ENCODE results near the gene PLA2G2F. TPM values are rescaled to one million over a fixed set of nuclear protein-coding genes. Genes with fewer than 3 reads are reported as not detected.

Gene PLA2G2F
- total RNA-seq, 2 donors from 2014 or later = not detected

- Histone ChIP-seq H3K4me1 (ENCODE audit: control insufficient read depth in 1 of 2, low read depth in 2 of 2) (no peaks in the 10 kb centered on the region), H3K27ac (no peak overlapping the region), H3K27me3 (replicated peaks; ENCODE audit: insufficient read depth) (no peaks in the 10 kb centered on the region), H3K4me3 (peak overlapping the region; percentile 63), H3K9me3 (no peaks in the 10 kb centered on the region), H3K36me3 (no peaks in the 10 kb centered on the region)
- DNase-seq (ENCODE audit: low spot score) (no peak), ATAC-seq (ENCODE audit: insufficient number of reproducible peaks, low FRiP score, low read depth) (no peak)
- no peak for TF ChIP-seq CTCF (IDR thresholded peaks at IDR 0.05)
Observed at GRCh38 chr1:20184997-20185833, 46.1 kb downstream of the PLA2G2F start.

GRCh38 chr1:20185834-20186782 lies 47.0 kb downstream of the PLA2G2F start, which contains the start of the genes PLA2G2C and UBXN10:
PLA2G2C (minus strand) TSS chr1:20186518; CDS start chr1:20177363, 9,155 bp downstream.
UBXN10 (plus strand) TSS chr1:20186096; CDS start chr1:20190562, 4,466 bp downstream.
- H3K36me3 ChIP-seq = no peaks in the 10 kb centered on the region
- ATAC-seq (ENCODE audit: insufficient number of reproducible peaks, low FRiP score, low read depth) = no peak
- H3K4me1 ChIP-seq (ENCODE audit: control insufficient read depth in 1 of 2, low read depth in 2 of 2) = no peaks in the 10 kb centered on the region
- no peak for TF ChIP-seq CTCF (IDR thresholded peaks at IDR 0.05)
- no peak for DNase-seq (ENCODE audit: low spot score)
- H3K27me3 ChIP-seq (replicated peaks; ENCODE audit: insufficient read depth) = no peaks in the 10 kb centered on the region
- no peaks in the 10 kb centered on the region for H3K9me3 ChIP-seq
- H3K27ac ChIP-seq = no peak within 1 kb of the TSS
- peak within 1 kb of the TSS; percentile 63 for H3K4me3 ChIP-seq

GRCh38 chr1:20187103-20187812 lies 48.1 kb downstream of the PLA2G2F start:
- TF ChIP-seq CTCF (IDR thresholded peaks at IDR 0.05) = no peak
- Histone ChIP-seq H3K4me3 (no peak overlapping the region), H3K4me1 (ENCODE audit: control insufficient read depth in 1 of 2, low read depth in 2 of 2) (no peaks in the 10 kb centered on the region), H3K27ac (no peak overlapping the region), H3K9me3 (no peaks in the 10 kb centered on the region), H3K27me3 (replicated peaks; ENCODE audit: insufficient read depth) (no peaks in the 10 kb centered on the region), H3K36me3 (no peaks in the 10 kb centered on the region)
- DNase-seq (ENCODE audit: low spot score) (no peak), ATAC-seq (ENCODE audit: insufficient number of reproducible peaks, low FRiP score, low read depth) (no peak)

GRCh38 chr1:20187813-20188454 lies 48.8 kb downstream of the PLA2G2F start:
- Histone ChIP-seq H3K9me3 (no peaks in the 10 kb centered on the region), H3K36me3 (no peaks in the 10 kb centered on the region), H3K27ac (no peak overlapping the region), H3K27me3 (replicated peaks; ENCODE audit: insufficient read depth) (no peaks in the 10 kb centered on the region), H3K4me3 (no peak overlapping the region), H3K4me1 (ENCODE audit: control insufficient read depth in 1 of 2, low read depth in 2 of 2) (no peaks in the 10 kb centered on the region)
- no peak for TF ChIP-seq CTCF (IDR thresholded peaks at IDR 0.05)
- DNase-seq (ENCODE audit: low spot score) (no peak), ATAC-seq (ENCODE audit: insufficient number of reproducible peaks, low FRiP score, low read depth) (no peak)
